Cardiac muscle cell (in vitro differentiated cells and primary cell): Measurements from ENCODE around the gene PRRT4. TPM values are rescaled to one million over a fixed set of nuclear protein-coding genes. Genes with fewer than 3 reads are reported as not detected.

Experiments used
- DNase-seq, 2 donors: peaks; one replicate each; pipeline versions ENCODE4 v3.0.0 to v3.0.0-alpha.2; 2010 to 2017; ENCODE audit warnings: low read depth in 1 of 2, low spot score in 1 of 2
- H3K27ac ChIP-seq: fragments of 200-600 bp; sonication (generic); 2 replicates; pipeline ENCODE4 v1.5.1; 2016
- H3K27me3 ChIP-seq: fragments of 200-600 bp; sonication (generic); 2 replicates; pipeline ENCODE4 v1.6.0; 2016; ENCODE audit warnings: control low read depth
- H3K36me3 ChIP-seq: fragments of 200-600 bp; sonication (generic); 2 replicates; pipeline ENCODE4 v1.5.1; 2016; ENCODE audit warnings: control low read depth
- H3K4me1 ChIP-seq: fragments of 200-600 bp; sonication (generic); 2 replicates; pipeline ENCODE4 v1.8.1; 2017; ENCODE audit warnings: low read depth, mild to moderate bottlenecking, mixed run types
- H3K4me3 ChIP-seq: fragments of 200-600 bp; sonication (generic); 2 replicates; pipeline ENCODE4 v1.5.1; 2016; ENCODE audit warnings: mild to moderate bottlenecking
- H3K9me3 ChIP-seq: fragments of 200-600 bp; sonication (generic); 2 replicates; pipeline ENCODE4 v1.5.1; 2017; ENCODE audit warnings: low read depth, mild to moderate bottlenecking, control low read depth
- CTCF ChIP-seq: IDR thresholded peaks from 2 replicates; pipeline ENCODE4 v1.5.1; 2012; ENCODE audit warnings: low read depth, mild to moderate bottlenecking, low read length
- polyA plus RNA-seq: library from polyadenylated mRNA; unstranded; fragments of >200 nt; fragmentation: Nextera tagmentation; extraction: Ambion mirVana; gene quantifications from 2 replicates; pipeline ENCODE4 v1.2.1, GENCODE V29; 2016
- total RNA-seq: library from RNA; depleted of rRNA; stranded (reverse); fragments of >200 nt; gene quantifications from 2 replicates; pipeline ENCODE4 v1.2.3, GENCODE V29; 2016

PRRT4 gene
- total and polyA plus RNA-seq, 2 experiments from 2014 or later, result 13.2 to 26.6 TPM

DNA sequence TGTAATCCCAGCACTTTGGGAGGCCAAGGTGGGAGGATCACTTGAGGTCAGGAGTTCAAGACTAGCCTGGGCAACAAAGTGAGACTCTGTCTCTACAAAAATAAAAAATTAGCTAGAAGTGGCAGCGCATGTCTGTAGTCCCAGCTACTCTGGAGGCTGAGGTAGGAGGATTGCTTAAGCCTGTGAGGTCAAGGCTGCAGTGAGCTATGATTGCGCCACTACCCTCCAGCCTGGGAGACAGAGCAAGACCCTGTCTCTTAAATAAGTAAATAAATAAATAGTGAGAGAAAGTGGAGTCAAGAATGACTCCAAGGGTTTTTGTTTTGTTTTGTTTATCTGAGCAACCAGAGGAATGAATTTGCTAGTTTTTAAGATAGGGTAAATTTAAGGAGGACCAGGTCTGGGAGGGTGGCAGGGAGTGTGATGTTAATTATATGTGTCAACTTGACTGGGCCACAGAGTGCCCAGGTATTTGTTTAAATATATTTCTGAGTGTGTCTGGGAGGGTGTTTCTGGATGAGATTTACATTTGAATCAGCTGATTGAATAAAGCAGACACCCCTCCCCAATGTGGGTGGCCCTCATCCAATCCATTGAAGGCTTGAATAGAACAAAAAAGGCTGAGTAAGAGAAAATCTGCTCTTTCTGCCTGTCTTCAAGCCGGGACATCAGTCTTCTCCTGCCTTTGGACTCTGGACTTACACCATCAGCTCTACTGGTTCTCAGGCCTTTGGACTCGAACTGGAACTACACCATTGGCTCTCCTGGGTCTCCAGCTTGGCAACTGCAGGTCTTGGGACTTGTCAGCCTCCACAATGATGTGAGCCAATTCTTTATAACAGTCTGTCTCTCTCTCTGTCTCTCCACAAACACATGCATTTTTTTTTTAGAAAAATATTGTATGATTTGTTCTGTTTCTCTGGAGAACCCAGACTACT is 24.8 kb upstream of the PRRT4 start:
- Histone ChIP-seq H3K27me3 (no peaks in the 10 kb centered on the region), H3K4me1 (peaks cover 18% of the 10 kb centered on the region), H3K27ac (no peak overlapping the region), H3K4me3 (no peak overlapping the region), H3K36me3 (no peaks in the 10 kb centered on the region), H3K9me3 (no peaks in the 10 kb centered on the region)
- TF ChIP-seq CTCF, result no peak
- DNase-seq, result no peak

- Histone ChIP-seq H3K9me3 (no peaks in the 10 kb centered on the region), H3K27ac (no peak overlapping the region), H3K4me3 (no peak overlapping the region), H3K36me3 (no peaks in the 10 kb centered on the region), H3K4me1 (peaks cover 32% of the 10 kb centered on the region), H3K27me3 (no peaks in the 10 kb centered on the region)
- TF ChIP-seq CTCF, result no peak
- no peak for DNase-seq
Measured at GRCh38 chr7:128384726-128385125, 23.2 kb upstream of the PRRT4 start.

DNA sequence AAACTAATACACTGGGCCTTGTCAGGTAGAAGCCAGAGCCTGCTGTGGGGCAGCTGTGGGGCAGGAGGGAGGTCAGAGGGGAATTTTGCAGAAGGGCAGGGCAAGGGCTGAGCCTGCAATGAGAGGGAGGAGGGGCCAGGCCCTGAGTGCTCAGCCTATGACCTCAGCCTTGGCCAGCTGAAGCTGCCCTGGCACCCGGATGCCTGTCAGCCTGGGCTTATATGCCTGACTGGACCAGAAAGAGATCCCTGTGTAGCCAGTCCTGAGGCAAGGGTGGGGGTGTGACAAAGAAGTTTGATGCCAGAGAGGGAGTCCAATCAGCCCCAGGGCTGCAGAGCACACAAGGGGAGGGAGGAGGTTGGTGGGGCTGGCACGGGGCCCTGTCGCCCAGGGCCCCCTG is 22.3 kb upstream of the PRRT4 start:
- H3K4me3 ChIP-seq, result no peak overlapping the region
- no peak for DNase-seq
- H3K27ac ChIP-seq, result no peak overlapping the region
- peaks cover 38% of the 10 kb centered on the region for H3K4me1 ChIP-seq
- no peaks in the 10 kb centered on the region for H3K27me3 ChIP-seq
- no peak for TF ChIP-seq CTCF
- no peaks in the 10 kb centered on the region for H3K36me3 ChIP-seq
- H3K9me3 ChIP-seq, result no peaks in the 10 kb centered on the region

DNA sequence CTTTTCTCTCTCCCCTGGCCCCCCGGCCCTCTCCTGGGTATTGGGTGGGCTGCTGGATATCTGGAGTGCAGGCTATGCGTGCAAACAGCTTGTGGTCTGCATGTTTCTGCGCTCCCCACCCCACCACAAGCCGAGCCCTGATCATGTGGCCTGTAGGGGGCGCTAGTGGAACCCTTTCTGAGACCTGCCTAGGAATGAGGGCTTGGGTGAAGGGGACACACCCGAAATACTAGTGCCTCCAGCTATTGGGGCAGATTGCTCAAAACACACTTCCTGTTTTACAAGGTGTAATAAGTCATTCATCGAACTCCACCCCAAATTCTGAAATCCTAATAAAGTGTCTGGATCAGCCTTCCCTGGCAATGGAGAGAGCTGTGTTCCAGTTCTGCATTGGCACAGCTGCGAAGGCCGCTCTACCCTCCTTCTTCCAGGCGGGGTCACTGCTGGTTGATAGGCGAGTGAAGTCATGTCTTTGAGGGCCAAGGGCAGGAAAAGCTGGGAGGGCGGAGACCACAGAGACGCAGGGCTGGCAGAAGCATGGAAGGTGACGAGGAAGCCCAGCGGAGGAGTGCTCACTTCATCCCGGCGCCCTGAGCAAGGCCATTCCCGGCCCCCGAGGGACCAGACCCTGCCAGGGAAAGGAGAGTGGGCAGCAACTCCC is 19.8 kb upstream of the PRRT4 start:
- no peaks in the 10 kb centered on the region for H3K27me3 ChIP-seq
- peaks cover 42% of the 10 kb centered on the region for H3K4me1 ChIP-seq
- H3K36me3 ChIP-seq, result no peaks in the 10 kb centered on the region
- no peaks in the 10 kb centered on the region for H3K9me3 ChIP-seq
- H3K4me3 ChIP-seq, result no peak overlapping the region
- DNase-seq, result peak in 1 of 2 donors; percentile 69
- TF ChIP-seq CTCF, result peak; percentile 69
- peak overlapping the region; percentile 78 for H3K27ac ChIP-seq

- Histone ChIP-seq H3K27ac (peak overlapping the region; percentile 78), H3K9me3 (no peaks in the 10 kb centered on the region), H3K4me3 (no peak overlapping the region), H3K36me3 (no peaks in the 10 kb centered on the region), H3K4me1 (peaks cover 42% of the 10 kb centered on the region), H3K27me3 (no peaks in the 10 kb centered on the region)
- no peak for TF ChIP-seq CTCF
- DNase-seq, result peak in 1 of 2 donors; percentile 84
Measured at GRCh38 chr7:128380483-128381106, 19.1 kb upstream of the PRRT4 start.
